ENCODE data around the gene DDX42. TPM values are rescaled to one million over a fixed set of nuclear protein-coding genes. Genes with fewer than 3 reads are reported as not detected.

DDX42 gene
- total RNA-seq, 1 donor from 2014 or later, result 51.7 TPM

GRCh38 chr17:63843910-63844677, 70.1 kb downstream of the DDX42 start:
- TF ChIP-seq, protein P1, sequence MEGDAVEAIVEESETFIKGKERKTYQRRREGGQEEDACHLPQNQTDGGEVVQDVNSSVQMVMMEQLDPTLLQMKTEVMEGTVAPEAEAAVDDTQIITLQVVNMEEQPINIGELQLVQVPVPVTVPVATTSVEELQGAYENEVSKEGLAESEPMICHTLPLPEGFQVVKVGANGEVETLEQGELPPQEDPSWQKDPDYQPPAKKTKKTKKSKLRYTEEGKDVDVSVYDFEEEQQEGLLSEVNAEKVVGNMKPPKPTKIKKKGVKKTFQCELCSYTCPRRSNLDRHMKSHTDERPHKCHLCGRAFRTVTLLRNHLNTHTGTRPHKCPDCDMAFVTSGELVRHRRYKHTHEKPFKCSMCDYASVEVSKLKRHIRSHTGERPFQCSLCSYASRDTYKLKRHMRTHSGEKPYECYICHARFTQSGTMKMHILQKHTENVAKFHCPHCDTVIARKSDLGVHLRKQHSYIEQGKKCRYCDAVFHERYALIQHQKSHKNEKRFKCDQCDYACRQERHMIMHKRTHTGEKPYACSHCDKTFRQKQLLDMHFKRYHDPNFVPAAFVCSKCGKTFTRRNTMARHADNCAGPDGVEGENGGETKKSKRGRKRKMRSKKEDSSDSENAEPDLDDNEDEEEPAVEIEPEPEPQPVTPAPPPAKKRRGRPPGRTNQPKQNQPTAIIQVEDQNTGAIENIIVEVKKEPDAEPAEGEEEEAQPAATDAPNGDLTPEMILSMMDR (IDR thresholded peaks at IDR 0.05; ENCODE audit: borderline replicate concordance), result no peak

DNA sequence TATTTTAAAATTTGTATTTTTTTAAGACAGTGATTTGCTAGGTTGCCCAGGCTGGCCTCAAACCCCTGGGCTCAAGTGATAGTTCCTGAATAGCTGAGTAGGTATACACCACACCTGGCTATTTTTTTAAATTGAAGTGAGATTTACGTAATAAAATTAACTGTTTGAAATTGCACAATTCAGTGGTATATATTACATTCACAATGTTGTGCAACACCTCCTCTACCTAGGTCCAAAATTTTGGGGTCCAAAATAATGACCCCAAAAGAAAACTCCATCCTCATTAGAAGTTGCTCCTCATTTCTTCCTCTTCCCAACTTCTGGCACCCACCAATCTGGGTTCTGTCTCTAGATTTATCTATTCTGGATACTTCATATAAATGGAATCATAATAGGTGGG, 71.5 kb downstream of the DDX42 start:
- H3K36me3 ChIP-seq, result no peaks in the 10 kb centered on the region
- TF ChIP-seq, protein P1 (IDR thresholded peaks at IDR 0.05; ENCODE audit: borderline replicate concordance), result no peak
- intact Hi-C loops (cut with micrococcal nuclease), result no loop called here
- H3K9me3 ChIP-seq (replicated peaks), result no peaks in the 10 kb centered on the region
- no peak overlapping the region for H3K27ac ChIP-seq (replicated peaks)
- H3K27me3 ChIP-seq (ENCODE audit: low read depth), result no peaks in the 10 kb centered on the region
- no peak for DNase-seq
- H3K4me3 ChIP-seq, result no peak overlapping the region
- peaks cover 41% of the 10 kb centered on the region for H3K4me1 ChIP-seq

More at GRCh38 chr17:63843910-63844677, 70.1 kb downstream of the DDX42 start:
- no peak for DNase-seq
- Histone ChIP-seq H3K9me3 (replicated peaks) (no peaks in the 10 kb centered on the region), H3K36me3 (no peaks in the 10 kb centered on the region), H3K4me1 (peaks cover 52% of the 10 kb centered on the region), H3K27ac (replicated peaks) (peak overlapping the region; percentile 98), H3K27me3 (ENCODE audit: low read depth) (no peaks in the 10 kb centered on the region), H3K4me3 (peak overlapping the region; percentile 97)
- intact Hi-C loops (cut with micrococcal nuclease), result no loop called here

DNA sequence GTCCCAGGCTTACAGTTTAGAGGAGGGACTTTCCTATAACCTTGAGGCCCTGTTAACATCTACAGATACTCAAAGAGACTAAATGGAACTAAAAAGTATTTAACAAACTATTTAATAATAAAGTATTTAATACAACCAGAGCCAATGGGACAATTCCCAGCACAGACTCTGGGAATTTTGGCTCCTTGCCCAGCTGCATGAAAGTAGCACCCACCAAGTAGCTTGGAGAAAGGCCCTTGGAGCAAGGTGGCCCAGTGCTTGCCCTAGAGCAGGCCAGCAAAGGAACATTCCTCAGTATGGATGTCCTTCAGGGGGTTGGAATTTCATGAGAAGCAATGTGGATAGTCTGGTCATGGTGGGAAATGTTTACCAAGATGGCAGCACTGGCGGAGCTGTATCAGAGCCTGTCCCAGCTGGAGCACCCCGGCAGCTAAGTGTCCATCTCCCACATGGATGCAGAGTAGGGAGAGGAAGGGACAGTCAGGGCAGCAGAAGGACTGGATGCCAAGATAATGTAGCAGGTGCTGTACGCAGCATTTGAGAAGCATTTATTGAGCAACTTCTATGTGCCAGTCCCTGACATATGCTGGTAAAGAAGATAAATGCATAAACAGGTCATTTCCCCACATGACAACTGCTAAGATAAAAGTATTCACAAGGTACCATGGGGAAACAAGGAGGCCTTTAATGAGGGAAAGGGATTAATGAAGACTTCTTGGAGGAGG, 73.7 kb downstream of the DDX42 start:
- DNase-seq, result no peak
- H3K27ac ChIP-seq (replicated peaks), result no peak overlapping the region

DNA sequence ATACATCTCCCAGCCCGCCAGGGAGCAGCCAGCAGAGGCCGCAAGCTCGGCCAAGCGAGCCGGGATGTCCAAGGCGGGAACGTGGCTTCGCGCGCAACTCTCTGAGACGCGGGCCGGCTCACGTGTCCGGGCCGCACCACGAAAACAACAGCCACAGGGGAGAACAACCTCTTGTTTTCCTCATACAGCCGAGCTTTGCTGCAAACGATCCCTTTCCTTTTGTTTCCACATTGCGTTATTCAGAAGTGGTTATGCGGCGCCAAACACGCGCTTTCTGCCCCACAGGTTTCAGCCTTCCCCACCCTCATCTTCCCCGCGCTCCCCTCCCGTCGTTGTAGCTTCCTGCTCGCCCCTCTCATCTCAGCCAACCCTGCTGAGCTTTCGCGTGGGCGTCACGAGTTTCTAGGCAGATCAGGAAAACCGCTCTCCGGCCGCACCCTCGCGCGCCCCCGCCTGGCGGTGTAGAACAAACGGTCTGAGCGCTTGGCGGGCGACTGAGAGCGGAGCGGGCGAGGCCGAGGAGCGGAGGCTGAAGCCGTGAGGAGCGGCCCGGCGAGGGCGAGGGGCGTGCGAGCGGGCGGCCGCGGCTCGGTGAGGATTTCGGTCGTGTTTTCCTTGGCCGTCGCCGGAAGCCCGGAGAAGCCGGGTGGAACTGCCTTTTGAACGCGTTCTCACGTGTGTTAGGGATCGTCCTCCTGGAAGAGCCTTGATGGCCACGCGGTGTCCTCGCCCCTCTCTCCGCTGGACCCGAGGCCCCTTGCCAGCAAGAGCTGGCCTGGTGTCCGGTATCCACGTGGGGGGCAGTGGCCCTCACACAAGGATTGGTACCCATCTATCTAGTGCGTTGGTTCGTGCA, 75.1 kb downstream of the DDX42 start:
- TF ChIP-seq, protein P1 (IDR thresholded peaks at IDR 0.05; ENCODE audit: borderline replicate concordance), result peak; percentile 73
- peaks cover 12% of the 10 kb centered on the region for H3K4me1 ChIP-seq
- no peaks in the 10 kb centered on the region for H3K36me3 ChIP-seq
- H3K4me3 ChIP-seq, result peak overlapping the region; percentile 59
- H3K27ac ChIP-seq (replicated peaks), result peak overlapping the region; percentile 9
- no peaks in the 10 kb centered on the region for H3K9me3 ChIP-seq (replicated peaks)
- DNase-seq, result peak; percentile 93
- H3K27me3 ChIP-seq (ENCODE audit: low read depth), result no peaks in the 10 kb centered on the region
- intact Hi-C loops (cut with micrococcal nuclease), result no loop called here

More for the DNA sequence above, 73.7 kb downstream of the DDX42 start:
- TF ChIP-seq, protein P1 (IDR thresholded peaks at IDR 0.05; ENCODE audit: borderline replicate concordance), result no peak
- no peaks in the 10 kb centered on the region for H3K36me3 ChIP-seq
- intact Hi-C loops (cut with micrococcal nuclease), result no loop called here
- H3K4me1 ChIP-seq, result peaks cover 23% of the 10 kb centered on the region
- H3K4me3 ChIP-seq, result no peak overlapping the region
- H3K9me3 ChIP-seq (replicated peaks), result no peaks in the 10 kb centered on the region
- H3K27me3 ChIP-seq (ENCODE audit: low read depth), result no peaks in the 10 kb centered on the region

- TF ChIP-seq, protein P1 (IDR thresholded peaks at IDR 0.05; ENCODE audit: borderline replicate concordance), result no peak
- H3K4me1 ChIP-seq, result peaks cover 11% of the 10 kb centered on the region
- no peaks in the 10 kb centered on the region for H3K27me3 ChIP-seq (ENCODE audit: low read depth)
- H3K4me3 ChIP-seq, result no peak overlapping the region
- no peak for DNase-seq
- intact Hi-C loops (cut with micrococcal nuclease), result no loop called here
- H3K27ac ChIP-seq (replicated peaks), result no peak overlapping the region
- no peaks in the 10 kb centered on the region for H3K9me3 ChIP-seq (replicated peaks)
- H3K36me3 ChIP-seq, result no peaks in the 10 kb centered on the region
Measured at GRCh38 chr17:63850401-63850800, 76.4 kb downstream of the DDX42 start.

Data from left ventricle myocardium inferior (tissue), 1 donor.